Adipocyte (in vitro differentiated cells): ENCODE measurements around the gene KCNJ5.

Experiments used
- DNase-seq: peaks from one replicate; pipeline ENCODE4 v3.0.0-alpha.2; 2015; ENCODE audit warnings: low read depth
- H3K27me3 ChIP-seq: replicated peaks from 2 replicates; pipeline ENCODE4 v1.7.0; 2013; ENCODE audit warnings: mild to moderate bottlenecking, low read length, moderate library complexity; ENCODE audit not compliant: control insufficient read depth, insufficient read depth
- H3K36me3 ChIP-seq: 2 replicates; pipeline ENCODE4 v1.7.0; 2013; ENCODE audit warnings: low read length, mild to moderate bottlenecking, moderate library complexity; ENCODE audit not compliant: control insufficient read depth, insufficient read depth, severe bottlenecking
- H3K4me1 ChIP-seq: 2 replicates; pipeline ENCODE4 v1.7.0; 2013; ENCODE audit warnings: mild to moderate bottlenecking, low read length, moderate library complexity; ENCODE audit not compliant: control insufficient read depth, insufficient read depth
- H3K4me3 ChIP-seq: 2 replicates; pipeline ENCODE4 v1.7.0; 2013; ENCODE audit warnings: mild to moderate bottlenecking, low read length, moderate library complexity
- H3K9ac ChIP-seq: 2 replicates; pipeline ENCODE4 v1.7.0; 2013; ENCODE audit warnings: mild to moderate bottlenecking, low read length, moderate library complexity
- H3K9me3 ChIP-seq: 2 replicates; pipeline ENCODE4 v1.7.0; 2013; ENCODE audit warnings: mild to moderate bottlenecking, low read length, moderate library complexity; ENCODE audit not compliant: control insufficient read depth

KCNJ5 gene

DNA sequence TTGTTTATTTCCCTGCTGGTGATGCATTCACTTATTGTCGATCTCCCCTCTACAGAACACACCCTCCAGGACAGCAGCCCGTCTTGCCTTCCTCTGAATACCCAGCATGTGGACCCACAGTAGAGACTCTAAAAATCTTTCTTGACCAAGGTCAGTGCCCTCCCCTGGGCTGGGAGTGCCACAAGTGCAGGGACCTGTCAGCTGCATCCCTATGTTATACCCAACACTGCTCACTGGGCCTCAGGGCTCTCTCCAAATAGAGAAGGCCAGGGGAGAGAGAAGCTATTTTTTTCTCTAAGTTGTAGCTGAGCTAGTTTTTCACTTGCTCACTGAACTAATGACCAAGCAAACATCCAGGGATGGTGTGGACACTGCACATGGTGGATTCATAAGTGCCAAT is 33.8 kb upstream of the KCNJ5 start:
- H3K9ac ChIP-seq = no peak overlapping the region
- no peaks in the 10 kb centered on the region for H3K36me3 ChIP-seq
- no peaks in the 10 kb centered on the region for H3K9me3 ChIP-seq
- no peak for DNase-seq
- H3K27me3 ChIP-seq = peaks cover 55% of the 10 kb centered on the region
- no peak overlapping the region for H3K4me3 ChIP-seq
- no peaks in the 10 kb centered on the region for H3K4me1 ChIP-seq

DNA sequence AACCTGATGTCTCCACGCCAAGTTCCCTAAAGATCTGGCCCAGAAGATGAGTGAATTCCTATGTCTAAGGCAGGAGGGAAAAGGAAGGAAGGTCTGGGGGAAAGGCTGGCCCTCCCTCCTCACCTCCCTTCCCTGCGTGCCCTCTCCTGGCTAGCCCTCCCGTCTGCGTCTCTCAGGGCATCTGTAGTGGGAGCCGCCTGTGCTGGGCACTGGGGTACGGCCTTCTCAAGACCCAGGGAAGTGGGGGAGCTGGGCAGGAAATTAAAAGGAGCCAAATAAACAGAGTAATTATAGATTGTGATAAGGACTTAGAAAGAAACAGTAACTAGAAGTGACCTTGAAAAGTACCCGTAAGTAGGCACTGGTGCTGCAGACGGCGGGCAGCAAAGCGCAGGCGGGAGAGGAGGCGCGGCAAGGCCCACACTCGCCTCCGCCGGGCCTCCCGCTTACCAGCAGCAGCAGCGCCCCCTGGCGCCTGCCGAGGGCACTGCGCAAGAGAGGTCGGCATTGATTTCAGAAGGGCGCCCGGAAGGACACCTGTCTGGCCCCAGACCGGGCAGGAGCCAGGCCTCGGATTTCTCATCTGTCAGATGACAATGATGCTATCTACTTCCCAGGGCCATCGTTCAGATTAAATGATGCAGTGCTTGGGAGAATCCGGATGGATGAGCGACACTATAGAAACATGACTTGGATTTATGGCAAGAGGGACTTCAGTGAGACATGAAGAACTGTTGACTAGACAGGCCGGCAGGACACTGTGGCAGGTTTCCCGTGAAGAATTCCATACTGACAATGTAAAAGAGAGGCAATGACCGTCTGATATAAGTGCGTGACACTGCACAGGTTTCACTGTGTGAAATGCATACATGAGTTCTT is 31.4 kb upstream of the KCNJ5 start:
- Histone ChIP-seq H3K27me3 (peaks cover 41% of the 10 kb centered on the region), H3K36me3 (no peaks in the 10 kb centered on the region), H3K9ac (no peak overlapping the region), H3K4me1 (peaks cover 13% of the 10 kb centered on the region), H3K4me3 (no peak overlapping the region), H3K9me3 (no peaks in the 10 kb centered on the region)
- no peak for DNase-seq

DNA sequence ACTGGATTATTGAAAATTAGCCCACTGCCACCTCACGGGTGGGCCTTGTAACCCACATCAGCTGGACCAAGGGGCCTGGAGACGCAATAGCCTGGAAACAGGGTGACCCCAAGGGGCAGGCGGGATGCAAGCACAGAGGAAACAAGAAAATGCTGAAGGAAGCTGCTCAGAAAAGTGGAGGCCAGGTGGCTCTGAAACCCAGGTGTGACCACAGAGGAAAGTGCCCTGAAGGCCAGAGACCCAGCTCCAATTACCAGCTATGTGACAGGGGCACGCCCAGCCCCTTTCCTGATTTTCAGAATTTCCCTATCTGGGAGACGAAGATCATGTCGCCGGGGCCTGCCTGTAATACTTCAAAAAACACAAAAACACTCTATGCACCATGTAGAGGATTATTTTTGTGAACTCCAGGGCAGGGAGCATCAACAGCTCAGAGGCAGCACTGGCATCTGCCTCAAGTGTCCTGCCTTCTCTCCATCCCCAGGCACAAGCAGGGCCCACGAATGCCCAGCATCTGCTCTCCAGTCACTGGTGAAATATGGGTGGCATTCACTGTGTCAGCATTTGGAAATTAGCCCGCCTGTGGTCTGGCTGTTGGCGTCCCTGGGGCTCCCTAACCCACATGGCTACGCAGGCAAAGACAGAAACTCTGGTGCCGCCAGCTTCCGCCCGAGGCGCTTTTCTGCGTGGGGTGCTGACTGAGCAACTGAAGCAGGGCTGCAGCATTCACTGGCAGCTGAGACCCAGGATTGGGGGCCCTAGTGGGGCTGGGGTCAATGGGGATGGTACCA is 30.4 kb upstream of the KCNJ5 start:
- peaks cover 13% of the 10 kb centered on the region for H3K4me1 ChIP-seq
- no peaks in the 10 kb centered on the region for H3K36me3 ChIP-seq
- no peaks in the 10 kb centered on the region for H3K9me3 ChIP-seq
- H3K27me3 ChIP-seq = peaks cover 34% of the 10 kb centered on the region
- no peak overlapping the region for H3K9ac ChIP-seq
- peak; percentile 85 for DNase-seq
- no peak overlapping the region for H3K4me3 ChIP-seq

DNA sequence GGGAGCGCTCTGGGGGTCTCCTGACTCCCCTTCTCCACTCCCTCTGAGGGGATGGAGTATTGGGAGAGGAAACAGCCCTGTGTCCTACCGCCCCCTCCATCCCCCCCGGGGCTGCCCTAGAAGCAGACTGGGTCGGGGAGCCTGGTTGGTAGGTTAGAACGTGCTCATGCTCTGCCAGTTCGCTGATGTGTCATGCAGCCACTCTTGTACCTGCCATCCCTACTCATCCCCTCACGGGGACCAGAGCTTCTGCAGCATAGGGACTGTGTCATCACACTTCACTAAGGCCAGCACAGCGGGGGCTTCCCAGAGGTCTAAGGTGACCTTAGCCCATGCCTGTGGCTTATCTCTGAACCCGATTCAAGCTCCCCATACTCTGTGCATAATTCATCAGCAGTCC is 28.8 kb upstream of the KCNJ5 start:
- H3K4me1 ChIP-seq = peaks cover 13% of the 10 kb centered on the region
- no peaks in the 10 kb centered on the region for H3K9me3 ChIP-seq
- H3K4me3 ChIP-seq = no peak overlapping the region
- peaks cover 19% of the 10 kb centered on the region for H3K27me3 ChIP-seq
- no peaks in the 10 kb centered on the region for H3K36me3 ChIP-seq
- DNase-seq = no peak
- H3K9ac ChIP-seq = no peak overlapping the region

DNA sequence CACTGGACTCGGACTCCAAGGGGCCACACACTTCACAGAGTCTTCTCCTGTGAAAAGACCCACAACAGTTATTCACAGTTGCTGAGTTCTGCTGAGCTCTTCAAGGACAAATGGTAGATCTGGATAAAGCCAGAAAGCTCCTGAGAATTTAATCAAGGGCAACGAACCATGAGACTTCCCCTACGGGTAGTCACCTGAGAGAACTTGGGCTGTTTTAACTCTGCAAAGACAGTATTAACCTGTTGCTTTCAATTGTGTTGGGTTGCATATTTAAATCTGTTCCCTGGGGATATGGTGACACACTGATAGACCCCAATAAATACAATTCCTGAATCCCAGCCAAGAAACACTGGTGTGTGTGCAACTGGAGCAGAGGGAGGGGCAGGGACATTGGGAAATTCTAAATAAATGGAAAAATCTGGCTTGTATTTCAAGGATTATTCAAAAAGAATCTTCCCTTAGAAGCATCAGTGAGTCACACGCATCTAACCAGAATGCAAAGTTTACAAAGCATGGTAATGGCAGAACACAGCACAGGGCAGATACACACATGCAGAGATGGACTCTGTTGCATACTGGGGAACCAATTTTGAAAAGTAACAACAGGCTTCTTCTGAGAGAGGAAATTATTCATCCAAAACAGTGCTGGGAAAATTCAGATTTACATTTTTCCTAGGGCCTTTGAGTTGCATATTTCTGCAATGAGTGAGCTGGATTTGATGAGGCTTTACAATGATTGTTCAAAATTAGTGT is 28.1 kb upstream of the KCNJ5 start:
- Histone ChIP-seq H3K9ac (no peak overlapping the region), H3K36me3 (no peaks in the 10 kb centered on the region), H3K4me1 (peaks cover 13% of the 10 kb centered on the region), H3K9me3 (no peaks in the 10 kb centered on the region), H3K27me3 (peaks cover 16% of the 10 kb centered on the region), H3K4me3 (peak overlapping the region; percentile 21)
- DNase-seq = peak; percentile 85

DNA sequence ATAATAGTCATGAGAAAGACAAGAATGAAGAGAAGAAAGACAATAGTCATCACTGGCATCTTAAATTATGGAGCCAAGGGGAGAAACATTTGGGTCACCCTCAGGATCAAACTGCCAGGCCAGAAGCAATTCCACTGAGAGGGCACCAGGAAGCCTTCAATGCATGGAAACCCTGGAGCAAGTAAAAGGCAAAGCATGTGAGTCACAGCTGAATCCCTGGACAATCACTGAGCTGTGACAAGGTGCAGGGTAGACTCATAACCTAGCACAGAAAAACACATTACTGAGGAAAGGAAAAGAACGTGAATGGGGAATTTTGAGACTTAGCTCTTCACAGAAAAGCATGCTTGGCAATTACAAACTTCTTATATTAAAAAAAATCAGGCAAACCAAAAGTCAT is 25.7 kb upstream of the KCNJ5 start:
- Histone ChIP-seq H3K9ac (no peak overlapping the region), H3K4me3 (no peak overlapping the region), H3K9me3 (no peaks in the 10 kb centered on the region), H3K36me3 (no peaks in the 10 kb centered on the region), H3K27me3 (peaks cover 4% of the 10 kb centered on the region), H3K4me1 (peaks cover 13% of the 10 kb centered on the region)
- peak; percentile 12 for DNase-seq

DNA sequence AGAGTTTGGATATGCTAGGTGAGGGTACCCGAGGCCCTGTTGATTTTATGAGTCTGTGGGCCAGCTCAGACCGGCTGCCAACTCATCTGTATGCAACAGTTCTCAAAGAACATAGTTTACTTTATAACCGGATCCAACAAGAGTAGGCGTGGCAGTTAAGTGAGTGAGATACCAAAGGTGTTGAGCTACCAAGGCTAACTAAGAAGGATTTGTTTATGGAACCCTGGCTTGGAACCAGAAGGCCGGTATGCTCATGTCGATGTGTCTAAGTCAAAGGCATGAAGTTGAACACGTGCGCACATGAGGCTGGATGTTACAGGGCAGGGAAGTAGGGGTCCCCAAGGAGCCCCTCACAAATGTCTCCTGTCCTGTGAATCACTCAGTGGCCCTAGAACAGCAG is 23.9 kb upstream of the KCNJ5 start, which contains the start of gene KCNJ1:
Gene KCNJ1, minus strand, starts transcription at position 20 of the 400 bp plus-strand sequence. CDS start 27,053 bp downstream, outside the sequence.
- no peak for DNase-seq
- Histone ChIP-seq H3K9me3 (no peaks in the 10 kb centered on the region), H3K4me3 (no peak within 1 kb of the TSS), H3K27me3 (peaks cover 8% of the 10 kb centered on the region), H3K36me3 (no peaks in the 10 kb centered on the region), H3K9ac (no peak within 1 kb of the TSS), H3K4me1 (peaks cover 13% of the 10 kb centered on the region)

DNA sequence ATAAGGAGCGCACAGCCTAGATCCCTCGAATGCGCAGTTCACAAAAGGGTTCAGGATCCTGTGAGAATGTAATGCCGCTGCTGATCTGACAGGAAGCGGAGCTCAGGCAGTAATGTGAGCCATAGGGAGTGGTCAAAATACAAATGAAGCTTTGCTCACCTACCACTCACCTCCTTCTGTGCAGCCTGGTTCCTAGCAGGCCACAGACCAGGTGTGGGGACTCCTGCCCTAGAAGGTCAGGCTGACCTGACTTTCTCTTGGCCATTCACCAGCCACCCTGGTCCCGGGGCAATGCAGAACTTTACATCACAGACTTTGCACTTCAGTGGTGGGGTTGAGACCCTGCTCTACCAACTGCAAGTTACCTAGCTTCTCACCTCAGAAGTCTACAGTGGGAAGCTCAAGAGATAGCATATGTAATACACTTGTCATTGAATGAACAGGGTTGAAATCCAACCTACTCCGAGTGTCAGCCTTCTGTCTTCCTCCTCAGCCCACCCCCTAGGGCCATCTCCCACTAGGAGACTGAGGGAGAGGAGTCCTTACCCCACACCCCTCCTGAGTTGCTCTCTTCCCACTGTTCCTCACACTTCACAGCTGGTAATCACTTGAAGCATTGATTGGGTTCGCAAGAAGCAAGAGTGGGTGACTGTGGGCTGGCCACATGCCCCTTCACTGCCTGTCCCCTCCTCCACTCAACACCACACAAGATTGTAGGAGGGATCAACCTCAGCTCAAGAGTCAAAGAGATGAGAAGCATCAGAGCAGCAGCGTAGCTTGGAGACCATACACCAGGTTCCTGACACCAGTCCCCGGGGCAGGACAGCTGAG is 22.1 kb upstream of the KCNJ5 start:
- no peaks in the 10 kb centered on the region for H3K9me3 ChIP-seq
- H3K4me1 ChIP-seq = no peaks in the 10 kb centered on the region
- DNase-seq = no peak
- no peaks in the 10 kb centered on the region for H3K36me3 ChIP-seq
- H3K27me3 ChIP-seq = peaks cover 11% of the 10 kb centered on the region
- H3K4me3 ChIP-seq = no peak overlapping the region
- H3K9ac ChIP-seq = no peak overlapping the region

DNA sequence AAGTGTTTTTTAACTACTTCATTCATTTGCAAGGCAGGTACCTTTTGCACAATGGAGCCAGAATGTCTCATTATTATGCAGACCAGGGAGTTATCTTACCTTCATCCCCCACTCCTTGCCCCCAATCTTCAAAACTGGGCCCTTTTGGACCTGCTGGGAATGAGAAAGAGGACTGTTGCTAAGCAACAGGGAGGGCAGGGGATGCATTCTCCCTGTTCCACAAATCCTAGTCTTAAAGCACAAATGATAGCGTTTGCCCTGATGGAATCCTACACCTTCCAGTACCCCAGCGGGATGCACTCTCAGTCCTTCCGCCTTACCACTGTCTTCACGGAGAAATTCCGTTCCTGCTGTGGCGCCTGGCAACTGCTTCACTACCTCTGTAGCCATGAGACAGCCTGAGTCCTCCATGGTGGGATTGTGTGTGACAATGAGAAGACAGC is 20.0 kb upstream of the KCNJ5 start:
- Histone ChIP-seq H3K9me3 (no peaks in the 10 kb centered on the region), H3K27me3 (peaks cover 21% of the 10 kb centered on the region), H3K9ac (no peak overlapping the region), H3K4me1 (no peaks in the 10 kb centered on the region), H3K4me3 (no peak overlapping the region), H3K36me3 (no peaks in the 10 kb centered on the region)
- no peak for DNase-seq

DNA sequence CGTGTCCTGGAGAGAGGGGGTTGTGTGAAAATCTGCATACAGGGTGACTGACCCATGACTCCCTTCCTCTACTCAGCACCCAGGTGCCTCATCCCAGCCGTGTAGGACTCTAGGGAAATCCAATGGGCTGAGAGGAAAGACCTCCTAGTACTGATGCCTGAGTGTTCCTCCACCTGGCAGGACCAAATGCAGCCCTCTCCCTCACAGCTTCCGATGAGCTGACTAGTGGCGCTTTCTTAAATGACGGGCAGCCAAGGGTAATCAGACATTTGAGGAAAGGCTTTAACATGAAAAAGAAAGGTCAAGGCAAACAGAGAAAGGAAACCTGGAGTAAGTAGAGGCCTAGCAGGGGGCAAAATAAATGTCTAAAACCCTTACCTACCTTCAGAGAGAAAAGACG is 19.1 kb upstream of the KCNJ5 start:
- peaks cover 28% of the 10 kb centered on the region for H3K27me3 ChIP-seq
- H3K9ac ChIP-seq = no peak overlapping the region
- no peak overlapping the region for H3K4me3 ChIP-seq
- H3K9me3 ChIP-seq = no peaks in the 10 kb centered on the region
- DNase-seq = no peak
- H3K4me1 ChIP-seq = no peaks in the 10 kb centered on the region
- H3K36me3 ChIP-seq = no peaks in the 10 kb centered on the region
